Kidney (tissue), 14 donors: ENCODE results near the gene ZNF277. TPM values are rescaled to one million over a fixed set of nuclear protein-coding genes. Genes with fewer than 3 reads are reported as not detected.

ENCODE experiments used
- DNase-seq, 5 donors: peaks; one replicate each; pipeline ENCODE4 v3.0.0-alpha.2; 2013 to 2020
- FAIRE-seq: peaks from 2 replicates; lab custom pipeline; 2012; peaks lifted over from hg19 to GRCh38; lab: Jason Lieb, UNC
- H3K27ac ChIP-seq, 2 donors: one replicate each; pipeline ENCODE4 v1.7.0; 2013; ENCODE audit warnings: low read depth in 2 of 2, low read length in 2 of 2, inconsistent platforms in 1 of 2
- H3K27me3 ChIP-seq: one replicate; pipeline ENCODE4 v1.7.1; 2013; ENCODE audit warnings: low read length, inconsistent platforms; ENCODE audit not compliant: control insufficient read depth, insufficient read depth
- H3K36me3 ChIP-seq, 3 donors: one replicate each; pipeline versions ENCODE4 v1.7.0 to v1.7.1; 2013; ENCODE audit warnings: low read length in 3 of 3, control low read depth in 1 of 3, inconsistent platforms in 1 of 3; ENCODE audit not compliant: insufficient read depth in 3 of 3, control insufficient read depth in 2 of 3
- H3K4me1 ChIP-seq, 3 donors: one replicate each; pipeline versions ENCODE4 v1.7.0 to v1.7.1; 2013; ENCODE audit warnings: low read length in 3 of 3, inconsistent platforms in 1 of 3, low read depth in 1 of 3; ENCODE audit not compliant: control insufficient read depth in 2 of 3, insufficient read depth in 2 of 3
- H3K4me3 ChIP-seq, 3 donors: one replicate each; pipeline versions ENCODE4 v1.7.0 to v1.8.1; 2013; ENCODE audit warnings: low read length in 3 of 3, control low read depth in 1 of 3, inconsistent platforms in 1 of 3
- H3K9ac ChIP-seq, 3 donors: one replicate each; pipeline versions ENCODE4 v1.7.0 to v1.7.1; 2013; ENCODE audit warnings: low read length in 3 of 3, control low read depth in 1 of 3, inconsistent platforms in 1 of 3
- H3K9me3 ChIP-seq, 3 donors: one replicate each; pipeline versions ENCODE4 v1.7.0 to v1.7.1; 2013; ENCODE audit warnings: low read length in 3 of 3, control low read depth in 1 of 3, inconsistent platforms in 1 of 3; ENCODE audit not compliant: control insufficient read depth in 2 of 3, insufficient read depth in 1 of 3
- CTCF ChIP-seq: IDR thresholded peaks from 3 replicates; pipeline ENCODE4 v1.5.1; 2012; ENCODE audit warnings: mild to moderate bottlenecking, moderate library complexity, borderline replicate concordance; ENCODE audit not compliant: insufficient read depth; ENCODE audit errors: extremely low read depth
- intact Hi-C: fragments of 100-400 bp; cut with DNase I; formaldehyde crosslinking; loops from one replicate; pipeline ENCODE4 v1.11.1; 2022
- polyA plus RNA-seq: library from polyadenylated mRNA; stranded (reverse); fragments of 350-450 nt; fragmentation: Illumina TruSeq; extraction: RNeasy Lipid Tissue Mini Kit (QIAGEN cat#74804); gene quantifications from one replicate; pipeline ENCODE4 v1.2.3, GENCODE V29; 2014; ENCODE audit warnings: low read depth, low replicate concordance; ENCODE audit not compliant: insufficient read depth
- total RNA-seq: library from RNA; stranded (reverse); fragmentation: NEBNext Ultra II Directional; extraction: Animal tissue kit (Norgen Biotek cat#: 25700); gene quantifications from one replicate; pipeline ENCODE4 v1.2.1, GENCODE V29; 2021
- donor health status: control.
- donor health status: control.
- donor health status: control.
- donor health status: control.
- donor health status: control.
- donor health status: DM: yes; HTN: yes; CAD: no.
- donor health status: Normal renal cell carcinoma (clear cell type).

The ZNF277 gene
- total and polyA plus RNA-seq, 2 donors from 2014 or later, result 18.7 to 25.0 TPM

- H3K9me3 ChIP-seq, result no peaks in the 10 kb centered on the region
- FAIRE-seq (no peak), DNase-seq (no peak)
- H3K27me3 ChIP-seq, result no peaks in the 10 kb centered on the region
- no peak overlapping the region for H3K9ac ChIP-seq
- no peak for TF ChIP-seq CTCF
- H3K4me3 ChIP-seq, result no peak overlapping the region
- intact Hi-C loops, result no loop called here
- no peaks in the 10 kb centered on the region for H3K36me3 ChIP-seq
- H3K4me1 ChIP-seq, result no peaks in the 10 kb centered on the region
- no peak overlapping the region for H3K27ac ChIP-seq
Observed at GRCh38 chr7:112174192-112174591, 32.3 kb upstream of the ZNF277 start.

DNA sequence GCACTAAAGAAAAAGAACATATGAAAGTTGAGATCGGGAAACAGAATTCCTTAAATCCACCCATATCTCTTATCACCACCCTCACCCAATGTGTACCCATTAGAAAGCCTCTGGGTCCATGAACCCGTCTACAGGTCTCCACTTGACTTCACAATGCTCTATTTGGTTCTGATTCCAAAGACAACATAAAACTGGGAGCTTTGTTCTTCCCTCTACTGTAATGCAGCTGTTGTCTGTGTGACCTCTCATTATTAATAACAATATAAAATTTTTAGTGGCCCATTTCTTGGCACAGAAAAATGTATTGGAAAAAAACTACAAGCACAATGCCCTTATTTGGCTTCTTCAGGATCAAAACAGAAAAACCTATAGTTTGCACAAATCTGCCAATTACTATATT lies 30.3 kb upstream of the ZNF277 start:
- Histone ChIP-seq H3K9ac (no peak overlapping the region), H3K27me3 (no peaks in the 10 kb centered on the region), H3K4me3 (no peak overlapping the region), H3K9me3 (no peaks in the 10 kb centered on the region), H3K27ac (no peak overlapping the region), H3K36me3 (no peaks in the 10 kb centered on the region), H3K4me1 (no peaks in the 10 kb centered on the region)
- intact Hi-C loops, result no loop called here
- DNase-seq, result no peak
- FAIRE-seq, result no peak
- TF ChIP-seq CTCF, result no peak

DNA sequence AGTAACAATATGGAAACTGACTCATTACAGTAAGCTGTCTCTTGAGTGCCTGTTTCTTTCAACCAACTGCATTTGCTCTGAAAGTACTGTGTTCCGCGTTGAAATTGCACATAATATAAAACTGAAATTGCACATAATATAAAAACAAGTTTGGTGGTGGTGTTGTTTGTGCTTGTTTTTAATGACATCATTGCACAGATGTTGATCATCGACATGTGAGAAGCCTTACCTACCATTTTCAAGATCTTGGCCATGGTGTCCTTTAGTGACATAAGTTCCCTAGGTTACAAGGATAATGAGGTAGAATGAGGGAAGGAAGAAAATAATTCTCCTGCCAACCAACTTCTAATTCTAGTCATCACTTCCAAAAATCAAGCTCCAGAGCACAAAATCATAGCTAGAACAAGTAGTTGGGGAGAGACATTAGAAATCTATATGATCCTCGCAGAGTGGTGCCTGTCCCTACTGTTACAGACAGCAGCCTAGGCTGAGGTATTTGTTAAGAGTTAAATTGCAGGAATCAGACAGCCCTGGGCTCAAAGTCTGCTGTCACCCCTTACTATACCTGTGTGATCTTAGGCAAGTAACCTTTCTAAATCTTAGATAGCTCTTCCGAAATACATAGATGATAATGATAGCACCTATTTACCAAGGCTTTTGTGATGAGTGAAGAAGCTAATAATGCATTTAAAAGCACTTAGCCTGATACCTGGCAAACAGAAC lies 29.6 kb upstream of the ZNF277 start:
- no peaks in the 10 kb centered on the region for H3K9me3 ChIP-seq
- FAIRE-seq, result no peak
- intact Hi-C loops, result no loop called here
- no peak overlapping the region for H3K27ac ChIP-seq
- H3K4me1 ChIP-seq, result no peaks in the 10 kb centered on the region
- no peaks in the 10 kb centered on the region for H3K36me3 ChIP-seq
- H3K4me3 ChIP-seq, result no peak overlapping the region
- H3K27me3 ChIP-seq, result no peaks in the 10 kb centered on the region
- no peak for DNase-seq
- TF ChIP-seq CTCF, result no peak
- H3K9ac ChIP-seq, result no peak overlapping the region
